GM18868 (cell line): ENCODE measurements around the gene RNF157.
"Not testable (repeated sequence)": the region's sequence is repeated elsewhere in the genome, so short reads cannot be mapped to it uniquely, and the experiment has no call there.

Experiments
- ATAC-seq: cut with Tn5 transposase; IDR thresholded peaks from one replicate; pipeline ENCODE4 v1.9.1; 2021; ENCODE audit warnings: mild to moderate bottlenecking, moderate library complexity; ENCODE audit not compliant: unreplicated experiment

Gene RNF157

DNA sequence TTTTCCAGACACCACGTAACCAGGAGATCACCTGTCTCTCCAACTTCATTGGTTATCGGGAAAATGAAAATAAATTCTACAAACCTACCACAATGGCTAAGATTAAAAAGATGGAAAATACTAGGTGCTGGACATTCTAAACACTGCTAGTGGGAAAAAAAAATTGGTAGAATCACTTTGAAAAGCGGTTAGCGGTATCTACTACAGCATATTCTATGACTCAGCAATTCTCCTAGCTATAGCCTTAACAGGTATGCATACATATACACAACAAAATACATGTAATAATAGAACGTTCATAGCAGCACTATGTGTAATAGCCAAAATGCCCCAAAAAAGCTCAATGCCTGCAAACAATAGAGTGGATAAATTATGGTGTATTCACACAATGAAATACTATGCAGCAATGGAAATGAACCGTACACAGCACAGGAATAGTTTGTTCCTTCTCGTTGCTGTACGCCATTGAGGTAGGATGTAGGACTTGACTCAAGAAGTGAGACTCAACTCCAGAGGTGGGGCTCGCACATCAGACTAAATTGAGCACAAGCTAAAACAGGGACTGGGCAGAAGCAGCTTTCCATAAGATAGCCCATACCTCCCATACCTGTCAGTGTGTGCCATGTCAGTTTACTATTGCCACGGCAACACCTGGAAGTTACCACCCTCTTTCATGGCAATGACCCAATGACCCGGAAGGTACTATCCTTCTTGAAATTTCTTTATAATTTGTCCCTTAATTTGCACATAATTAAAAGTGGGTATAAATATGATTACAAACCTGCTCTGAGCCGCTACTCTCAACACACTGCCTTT lies 44.8 kb downstream of the RNF157 start:
- no peak for ATAC-seq

DNA sequence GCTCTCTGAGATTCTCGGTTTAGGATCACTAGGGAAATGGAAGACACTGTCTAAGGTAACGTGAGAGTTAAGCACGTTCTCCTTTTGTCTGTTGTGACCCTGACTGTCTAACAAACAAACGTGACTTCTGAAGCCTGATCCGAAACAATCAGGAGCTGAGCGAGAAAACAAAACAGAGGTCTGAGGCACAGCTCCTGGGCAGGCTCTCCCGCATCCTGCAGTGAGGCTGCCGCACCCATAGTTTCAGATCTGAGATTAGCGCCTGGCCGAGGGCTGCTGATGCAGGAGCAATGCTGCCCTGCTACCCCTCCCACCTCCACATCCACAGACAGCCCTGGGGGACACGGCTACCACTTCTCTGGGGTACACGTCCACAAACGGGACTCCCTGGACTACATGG lies 46.7 kb downstream of the RNF157 start:
- ATAC-seq = no peak

DNA sequence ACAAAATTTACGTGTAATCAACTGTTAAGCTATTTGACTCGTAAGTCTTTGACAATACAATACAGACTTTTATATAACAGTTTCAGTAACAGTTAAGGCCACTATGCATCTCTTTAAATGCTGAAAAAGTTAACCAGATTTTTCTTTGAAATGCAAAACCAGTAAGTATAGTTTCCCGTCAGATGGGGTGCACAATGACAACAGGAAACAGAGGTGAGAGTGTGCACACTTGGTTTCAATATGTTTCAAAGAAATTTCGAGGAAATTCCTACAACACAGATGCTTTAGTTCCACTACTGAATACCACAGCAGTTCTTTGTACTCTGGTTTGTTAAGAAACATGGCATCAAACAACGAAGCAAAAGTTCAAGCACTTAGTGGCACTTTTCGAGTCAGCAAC lies 48.4 kb downstream of the RNF157 start:
- ATAC-seq = no peak

DNA sequence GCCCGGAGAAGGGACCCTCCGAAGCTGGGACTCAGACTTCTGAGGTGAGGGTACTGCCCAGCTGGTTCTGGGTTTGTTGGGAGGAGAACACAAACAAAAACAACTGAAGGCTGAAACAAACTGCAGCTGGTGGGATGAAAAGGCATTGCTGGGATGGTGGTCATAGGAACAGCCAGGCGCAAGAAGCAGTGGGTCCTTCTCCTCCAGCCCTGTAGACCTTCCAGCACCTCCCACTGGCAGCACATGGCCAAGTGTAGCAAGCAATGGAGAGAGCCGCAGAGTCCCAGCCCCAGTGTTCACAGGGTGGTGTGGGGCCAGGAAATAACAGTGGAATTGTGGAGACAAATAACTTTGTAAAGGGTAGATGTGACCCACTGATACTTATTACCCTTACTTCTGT lies 50.6 kb downstream of the RNF157 start:
- ATAC-seq = no peak

DNA sequence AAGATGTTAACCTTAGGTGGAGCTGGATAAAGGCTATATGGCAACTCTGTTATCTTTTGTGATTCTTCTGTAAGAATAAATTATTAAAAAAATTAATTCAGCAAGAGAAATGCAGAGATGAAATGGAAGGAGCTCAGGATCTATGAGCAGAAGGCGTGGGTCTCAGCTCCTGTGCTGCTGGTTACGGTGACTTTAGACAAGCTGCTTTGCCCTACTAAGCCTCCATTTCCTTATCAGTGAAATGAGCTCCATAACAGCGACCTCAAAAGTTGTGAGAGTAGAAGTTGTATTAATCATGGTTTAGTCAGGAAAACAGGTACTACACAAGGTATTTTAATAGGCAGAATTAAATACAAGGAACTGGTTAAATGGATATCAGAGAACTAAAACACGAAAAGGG lies 51.0 kb downstream of the RNF157 start:
- ATAC-seq = no peak

DNA sequence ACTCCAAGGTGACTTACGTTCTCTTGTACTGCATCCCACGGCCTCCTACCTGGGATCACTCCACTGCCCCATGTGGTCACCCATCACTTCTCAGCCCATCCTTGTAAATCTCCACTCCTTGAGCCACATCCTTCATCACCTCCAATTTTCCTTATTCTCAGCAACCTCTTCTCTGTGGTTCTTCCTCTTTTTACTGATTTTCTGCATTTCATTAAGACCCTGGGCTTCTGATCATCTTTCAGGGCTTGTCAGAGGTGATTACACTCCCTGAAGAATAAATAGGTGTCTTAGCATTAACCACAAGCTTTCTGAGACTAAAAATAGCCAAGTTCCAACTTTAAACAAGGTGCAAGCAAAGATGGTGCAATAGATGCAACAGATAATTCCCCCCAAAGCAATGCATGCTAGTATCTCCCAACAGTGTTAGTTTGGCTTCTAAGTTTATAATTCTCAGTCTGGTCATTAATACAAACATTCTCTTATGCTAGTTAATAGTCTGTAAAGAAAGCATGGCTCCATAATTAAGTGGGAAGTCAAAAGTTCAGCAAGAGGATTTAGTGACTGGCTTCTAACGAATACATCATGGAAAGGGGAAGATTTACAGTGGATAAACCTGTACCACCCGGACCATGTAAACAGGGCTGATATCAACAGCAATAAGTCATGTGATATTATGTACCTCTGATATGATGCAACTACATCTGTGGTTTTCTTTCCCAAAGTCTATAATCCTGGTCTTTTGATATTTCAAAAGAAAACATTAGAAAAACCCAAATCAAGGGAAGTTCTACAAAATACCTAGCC lies 51.9 kb downstream of the RNF157 start:
- ATAC-seq = no peak

DNA sequence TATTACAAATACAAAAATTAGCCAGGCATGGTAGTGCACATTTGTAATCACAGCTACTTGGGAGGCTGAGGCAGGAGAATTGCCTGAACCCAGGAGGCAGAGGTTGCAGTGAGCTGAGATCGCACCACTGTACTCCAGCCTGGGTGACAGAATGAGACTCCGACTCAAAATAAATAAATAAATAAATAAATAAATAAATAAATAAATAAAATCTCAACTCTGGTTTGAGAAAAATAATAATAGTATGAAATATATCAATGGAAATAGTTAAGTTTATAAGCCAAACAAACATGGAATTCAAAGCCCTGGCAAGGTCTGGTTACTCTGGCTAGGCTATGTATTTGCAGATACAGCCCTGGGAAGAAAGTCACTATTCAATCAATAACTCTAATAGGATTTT lies 53.5 kb downstream of the RNF157 start:
- not testable (repeated sequence) for ATAC-seq

DNA sequence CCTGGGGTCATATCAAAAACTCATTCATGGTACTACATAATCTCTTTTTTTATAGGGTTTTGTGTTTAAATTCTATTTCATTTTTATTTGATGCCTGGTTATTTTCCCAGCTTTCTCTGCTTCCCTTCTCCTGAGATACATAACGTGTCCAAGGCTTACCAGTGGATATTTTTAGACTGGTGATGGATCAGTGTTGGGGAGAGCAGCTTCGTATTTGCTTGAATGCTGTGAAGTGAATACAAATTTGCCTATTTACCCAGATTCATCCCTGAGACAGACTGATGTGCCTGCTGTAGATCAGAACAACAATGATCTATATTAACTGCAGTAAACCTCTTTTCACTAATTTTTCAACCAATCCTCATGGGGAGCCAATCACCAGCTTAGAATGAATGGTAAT lies 56.0 kb downstream of the RNF157 start:
- no peak for ATAC-seq

DNA sequence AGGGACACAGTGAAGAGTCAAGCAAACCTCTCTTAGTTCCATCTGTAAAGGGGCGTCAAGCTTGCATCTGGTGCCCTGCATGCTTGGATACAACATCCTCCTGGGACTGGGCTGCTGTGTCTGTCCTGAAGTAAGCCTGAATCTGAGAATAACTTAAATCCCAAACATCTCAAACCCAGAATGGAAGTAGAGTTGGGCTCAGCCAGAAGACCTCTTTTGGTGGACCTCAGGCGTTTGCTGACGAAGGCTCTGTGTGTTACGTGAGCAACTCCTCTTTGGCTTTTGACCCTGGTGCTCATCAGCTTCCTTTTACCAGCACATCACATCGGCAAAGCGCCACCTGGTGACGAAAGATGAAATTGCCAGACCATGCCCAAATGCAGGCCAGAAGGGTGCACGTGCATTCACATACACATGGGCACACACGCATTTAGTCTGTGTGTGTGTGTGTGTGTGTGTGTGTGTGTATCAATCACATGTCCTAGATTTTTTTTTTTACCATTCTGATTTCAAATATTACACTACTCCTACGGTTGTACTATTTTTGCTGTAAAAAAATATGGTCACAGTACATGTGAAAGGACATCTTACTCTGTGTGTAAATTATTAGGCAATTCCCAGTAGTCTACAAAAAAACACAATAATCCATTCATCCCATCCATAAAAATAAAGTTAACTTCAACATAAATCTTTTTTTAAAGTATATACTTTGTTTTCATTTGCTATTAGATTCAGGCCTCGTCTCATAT lies 58.1 kb downstream of the RNF157 start:
- no peak for ATAC-seq

DNA sequence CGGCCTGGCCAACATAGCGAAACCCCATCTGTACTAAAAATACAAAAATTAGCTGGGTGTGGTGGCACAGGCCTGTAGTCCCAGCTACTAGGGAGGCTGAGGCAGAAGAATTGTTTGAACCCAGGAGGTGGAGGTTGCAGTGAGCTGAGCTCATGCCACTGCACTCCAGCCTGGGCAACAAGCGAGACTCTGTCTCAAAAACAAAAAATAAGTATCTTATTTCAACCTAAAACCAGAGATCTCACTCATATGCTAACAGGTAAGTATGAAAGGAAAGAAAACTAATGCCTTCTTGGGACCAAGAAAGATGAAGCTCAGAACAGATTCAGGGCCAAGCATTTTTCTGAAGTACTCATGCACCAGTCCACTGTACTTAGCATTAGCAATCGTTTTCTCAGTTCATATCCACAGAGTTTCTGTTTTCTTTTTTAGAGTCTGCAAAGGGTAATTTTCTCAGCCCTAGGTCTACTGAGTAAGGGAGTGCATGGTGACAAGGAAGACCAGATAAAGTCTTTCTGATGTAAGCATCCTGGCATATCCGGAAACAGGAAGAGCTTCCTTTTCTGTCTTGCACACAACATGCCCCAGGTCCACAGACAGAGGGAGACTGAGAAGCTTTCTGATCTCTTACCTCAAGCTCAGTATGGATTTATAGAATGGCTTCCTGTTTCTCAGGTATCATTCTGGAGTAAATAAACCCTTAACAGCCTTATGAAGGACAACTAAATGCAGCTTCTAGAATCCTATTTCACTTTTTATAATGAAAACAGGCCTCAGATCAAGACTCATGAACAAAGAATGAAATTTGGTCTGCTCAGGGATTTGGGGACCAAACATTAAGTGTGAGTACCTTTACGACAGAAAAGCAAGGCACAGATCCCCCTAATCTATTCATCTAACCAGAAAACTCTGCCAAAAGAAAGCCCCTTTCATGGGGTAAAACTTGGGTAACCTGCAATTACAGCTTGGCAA lies 60.5 kb downstream of the RNF157 start:
- ATAC-seq = no peak

DNA sequence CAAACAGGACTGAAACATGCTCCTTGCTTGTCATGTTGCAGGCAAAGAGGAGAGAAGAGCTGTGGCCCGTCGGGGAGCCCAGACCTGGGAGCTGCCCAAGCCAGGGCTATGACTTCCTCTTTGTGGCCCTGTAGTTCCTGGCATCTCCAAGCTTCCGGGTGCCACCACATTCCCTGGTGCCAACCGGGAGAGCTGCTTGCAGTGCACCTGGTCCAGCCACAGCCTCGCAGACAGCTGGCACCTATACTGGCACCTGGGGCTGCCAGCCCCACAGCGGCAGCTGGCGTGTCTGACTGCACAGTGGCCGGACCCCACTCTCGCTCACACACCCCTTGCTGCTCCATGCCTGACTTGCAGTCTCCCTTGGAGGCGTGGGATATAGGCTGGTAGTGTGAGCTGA lies 62.2 kb downstream of the RNF157 start:
- ATAC-seq = no peak

DNA sequence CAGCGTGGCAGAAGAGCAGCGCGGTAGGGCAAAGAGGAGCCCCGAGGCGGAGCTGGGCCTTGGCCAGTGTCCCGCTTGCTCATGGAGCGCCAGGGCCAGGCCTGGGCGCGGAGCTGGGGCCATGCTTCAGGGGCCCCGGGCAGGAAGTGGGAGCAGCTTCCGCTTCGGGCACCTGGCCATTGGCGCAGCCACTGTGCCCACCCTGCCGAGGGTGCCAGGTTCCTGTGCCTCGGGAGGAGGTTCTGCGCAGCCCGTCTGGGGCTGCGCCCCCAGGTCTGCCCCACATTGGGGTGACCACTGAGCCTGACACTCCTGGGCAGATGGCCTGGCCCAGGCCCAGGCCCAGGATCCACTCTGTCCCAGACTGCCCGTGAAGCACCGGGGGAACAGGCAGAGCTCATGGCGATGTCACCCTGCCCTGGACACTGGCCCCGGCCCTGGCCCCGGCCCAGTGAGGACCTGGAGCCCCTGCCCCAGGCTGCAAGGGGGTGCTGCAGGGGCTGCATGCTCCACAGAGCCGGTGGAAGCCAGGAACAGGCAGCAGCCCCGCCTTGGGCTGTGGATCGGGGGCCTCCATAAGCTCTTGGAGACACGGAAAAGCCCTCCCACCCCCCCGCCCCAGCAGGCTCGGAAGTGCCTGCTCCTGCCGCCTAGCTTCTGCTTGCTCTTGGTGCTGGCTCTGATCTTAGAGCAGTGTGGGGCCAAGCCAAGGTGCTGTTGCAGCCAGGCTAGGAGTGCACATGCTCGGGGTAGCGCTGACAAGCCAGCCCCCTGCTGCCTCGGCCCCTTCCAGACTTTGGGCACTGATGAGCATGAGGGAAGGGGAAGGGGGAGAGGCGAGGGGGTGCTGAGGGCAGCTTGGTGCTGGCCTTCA lies 63.4 kb downstream of the RNF157 start:
- no peak for ATAC-seq

DNA sequence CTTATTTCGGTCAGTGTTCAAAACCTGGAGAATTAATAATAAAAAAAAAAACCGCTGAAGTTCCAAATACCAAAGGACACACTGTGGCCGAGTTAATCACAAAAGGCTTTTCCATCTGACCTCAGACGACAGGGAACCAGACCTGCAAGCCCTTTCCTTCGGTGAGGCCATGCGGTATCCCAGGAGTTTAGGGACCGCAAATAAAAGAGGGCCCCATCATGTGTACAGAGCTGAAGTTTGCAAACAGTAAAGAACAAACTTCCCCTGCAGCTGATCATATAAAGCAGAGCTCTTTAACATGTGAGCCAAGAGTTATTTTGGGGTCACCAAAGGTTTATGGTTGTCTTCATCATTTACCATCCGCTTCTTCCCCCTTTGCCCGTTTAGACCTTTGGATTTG lies 66.3 kb downstream of the RNF157 start:
- ATAC-seq = no peak

DNA sequence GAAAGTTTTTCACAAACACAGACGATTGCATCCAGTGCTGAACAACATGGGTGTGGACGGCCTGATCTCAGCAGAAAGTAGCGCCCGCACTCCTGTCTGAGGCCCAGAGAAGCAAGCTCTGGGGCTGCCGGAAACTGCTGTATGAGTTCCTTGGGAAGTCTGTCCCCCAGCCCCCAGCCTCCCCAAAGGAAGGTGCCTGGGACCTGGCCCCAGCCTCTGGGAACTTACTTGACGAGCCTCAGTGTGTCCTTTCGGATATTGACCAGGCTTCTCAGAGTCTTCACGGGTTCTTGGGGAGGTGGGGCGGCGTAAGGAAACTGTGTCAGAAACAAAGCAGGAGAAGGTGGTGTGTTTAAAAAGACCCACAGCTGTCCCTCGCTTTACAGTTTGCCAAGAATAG lies 66.8 kb downstream of the RNF157 start:
- ATAC-seq = no peak

DNA sequence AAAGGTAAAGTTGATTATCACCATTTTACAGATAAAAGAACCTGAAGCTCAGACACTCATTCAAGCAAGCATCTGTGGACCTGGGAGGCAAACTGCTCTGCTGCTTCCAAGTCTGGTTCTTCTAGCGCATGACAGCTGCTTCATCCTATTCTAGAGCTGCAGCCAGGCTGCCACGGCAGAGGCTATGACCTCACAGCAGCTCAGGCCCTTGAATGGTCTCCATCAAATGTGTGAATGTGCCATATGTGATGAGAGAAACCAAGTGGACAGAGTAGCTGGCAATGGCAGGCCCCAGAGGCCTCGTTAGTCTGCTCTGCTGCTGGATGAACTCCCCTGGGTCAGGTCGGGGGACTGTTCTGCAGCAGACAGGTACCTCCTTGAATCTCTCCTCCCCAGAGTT lies 68.6 kb downstream of the RNF157 start:
- no peak for ATAC-seq

DNA sequence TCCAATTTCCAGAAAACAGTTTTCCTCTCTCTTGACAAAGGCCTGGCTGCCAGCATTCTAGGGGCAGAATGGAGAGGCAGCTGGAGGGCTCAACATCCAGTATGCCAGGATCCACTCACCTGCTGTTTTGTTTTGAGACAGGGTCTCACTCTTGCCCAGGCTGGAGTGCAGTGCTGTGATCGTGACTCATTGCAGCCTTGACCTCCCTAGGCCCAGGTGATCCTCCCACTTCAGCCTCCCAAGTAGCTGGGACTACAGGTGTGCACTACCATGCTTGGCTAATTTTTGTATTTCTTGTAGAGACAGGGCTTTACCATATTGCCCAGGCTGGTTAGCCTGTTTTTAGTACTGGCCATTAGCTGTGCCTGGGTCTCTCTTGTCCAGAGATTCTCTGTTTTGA lies 70.2 kb downstream of the RNF157 start:
- no peak for ATAC-seq

DNA sequence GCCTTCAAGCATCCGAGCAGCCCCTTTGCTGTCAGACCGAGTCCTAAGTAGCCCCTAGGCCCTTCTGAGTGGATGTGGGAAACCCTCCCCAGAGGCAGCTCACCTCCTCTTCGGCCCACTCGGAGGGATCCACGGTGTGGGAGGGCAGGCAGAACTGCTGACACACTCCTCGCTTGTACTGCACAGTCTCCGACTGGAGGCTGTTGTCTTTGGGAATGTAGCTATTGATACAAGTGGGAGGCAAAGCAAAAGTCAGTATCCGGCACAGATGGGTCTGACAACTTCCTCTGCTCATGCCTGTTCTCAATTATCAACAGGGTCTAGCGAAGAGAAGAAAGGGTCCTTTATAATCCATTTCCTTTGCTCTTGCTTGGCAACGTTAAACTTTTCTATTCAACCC lies 73.4 kb downstream of the RNF157 start:
- no peak for ATAC-seq

DNA sequence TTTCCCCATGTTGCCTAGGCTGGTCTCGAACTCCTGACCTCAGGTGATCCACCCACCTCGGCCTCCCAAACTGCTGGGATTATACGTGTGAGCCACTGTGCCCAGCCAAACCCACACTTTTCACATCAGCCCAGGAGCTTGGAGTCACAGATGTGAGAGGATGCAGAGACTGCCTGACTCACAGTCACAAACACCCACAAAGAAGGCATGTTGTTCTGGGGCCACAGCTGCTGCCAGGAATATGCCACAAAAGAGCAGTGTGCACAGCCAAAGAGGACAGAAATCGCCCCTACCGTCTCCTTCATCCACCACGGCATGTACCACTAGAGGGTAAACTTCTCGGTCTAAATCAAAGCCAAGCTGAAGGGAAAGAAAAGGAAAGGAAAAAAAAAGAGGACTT lies 74.1 kb downstream of the RNF157 start:
- no peak for ATAC-seq

DNA sequence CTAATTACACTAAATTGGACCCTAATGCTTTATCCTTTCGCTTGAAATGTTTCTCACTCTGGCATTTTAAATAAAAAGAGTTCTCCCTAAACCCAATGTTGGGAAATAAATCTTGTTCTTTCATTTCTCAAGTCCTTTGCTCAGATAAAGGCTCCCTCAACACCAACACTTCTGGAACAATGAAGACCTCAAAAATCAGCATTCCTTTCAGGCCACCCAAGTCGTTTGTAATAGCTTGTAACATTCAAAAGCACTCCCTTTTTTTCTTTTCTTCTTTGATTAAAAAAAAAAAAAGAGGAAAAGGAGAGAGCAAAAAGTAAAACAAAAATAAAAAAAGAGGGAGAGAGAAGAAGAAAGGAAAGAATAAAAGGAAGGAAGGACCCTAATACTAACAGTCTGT lies 76.0 kb downstream of the RNF157 start:
- ATAC-seq = no peak

DNA sequence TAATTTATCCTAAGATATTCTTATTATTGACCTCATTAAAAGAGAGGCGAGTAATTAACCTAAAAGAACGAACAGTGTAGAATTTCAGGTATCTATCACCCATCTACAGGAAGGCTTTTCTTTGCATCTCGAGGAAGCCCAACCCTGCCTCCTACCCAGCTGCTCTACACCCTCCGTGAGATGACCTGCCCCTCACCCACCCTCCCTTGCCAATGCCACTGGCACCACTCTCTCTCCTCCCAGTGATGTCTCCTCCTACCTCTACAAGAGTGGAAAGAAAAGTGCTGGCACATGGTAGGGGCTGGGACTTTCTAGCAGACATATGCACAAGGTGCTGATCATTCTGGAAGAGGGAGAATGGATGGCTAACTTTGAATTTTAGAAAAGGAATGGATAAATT lies 76.4 kb downstream of the RNF157 start:
- ATAC-seq = no peak
